GM12801 (cell line): ENCODE measurements around the gene ANKRD36C.
"Not testable (repeated sequence)": the region's sequence is repeated elsewhere in the genome, so short reads cannot be mapped to it uniquely, and the experiment has no call there.

Source experiments
- CTCF ChIP-seq: IDR thresholded peaks from one replicate; pipeline ENCODE4 v1.5.1; 2011; ENCODE audit warnings: control low read depth; ENCODE audit not compliant: insufficient read length; ENCODE audit errors: extremely low read depth

ANKRD36C gene

GRCh38 chr2:95991351-95992094 is at the start of gene ANKRD36C:
Gene ANKRD36C (minus strand): TSS chr2:95991824. CDS start chr2:95991708, 116 bp downstream.
- TF ChIP-seq CTCF: not testable (repeated sequence)

GRCh38 chr2:96034792-96035191 is 43.2 kb upstream of the ANKRD36C start, which contains the start of gene GPAT2:
Gene GPAT2 (minus strand): TSS chr2:96034916. CDS start chr2:96032359, 2,557 bp downstream.
- not testable (repeated sequence) for TF ChIP-seq CTCF

- TF ChIP-seq CTCF: no peak
These were observed 33.5 kb upstream of the ANKRD36C start for GRCh38 chr2:96025194-96025492.

GRCh38 chr2:96024336-96025193 is 32.9 kb upstream of the ANKRD36C start:
- TF ChIP-seq CTCF: no peak

- no peak for TF ChIP-seq CTCF
These were observed 155.5 kb downstream of the ANKRD36C start for GRCh38 chr2:95836151-95836550.

GRCh38 chr2:95799892-95800291 is 191.7 kb downstream of the ANKRD36C start:
- no peak for TF ChIP-seq CTCF
